Ovary (tissue), 9 donors: ENCODE measurements around the gene RABEPK. TPM values are rescaled to one million over a fixed set of nuclear protein-coding genes. Genes with fewer than 3 reads are reported as not detected.

ENCODE experiments used
- DNase-seq, 5 donors: peaks; one replicate each; pipeline ENCODE4 v3.0.0-alpha.2; 2019 to 2020
- H3K27ac ChIP-seq, 2 donors: fragments of 200-600 bp; one replicate each; pipeline versions ENCODE4 v1.5.1 to v1.8.0; 2019 to 2022
- H3K27me3 ChIP-seq: fragments of 200-600 bp; one replicate; pipeline ENCODE4 v1.8.0; 2022
- H3K36me3 ChIP-seq: fragments of 200-600 bp; sonication (generic); one replicate; pipeline ENCODE4 v1.5.1; 2019
- H3K4me1 ChIP-seq: one replicate; pipeline ENCODE4 v1.8.1; 2013; ENCODE audit warnings: mild to moderate bottlenecking, moderate library complexity; ENCODE audit not compliant: insufficient read depth
- H3K4me3 ChIP-seq: fragments of 200-600 bp; sonication (generic); one replicate; pipeline ENCODE4 v1.5.1; 2017
- H3K9me3 ChIP-seq, 2 donors: fragments of 200-600 bp in 1 of 2; sonication (generic) in 1 of 2; one replicate each; pipeline versions ENCODE4 v1.5.1 to v1.8.1; 2013 to 2019; ENCODE audit warnings: mild to moderate bottlenecking in 1 of 2, moderate library complexity in 1 of 2
- CTCF ChIP-seq, 3 donors: fragments of 450-650 bp in 2 of 3; fragments of 200-600 bp in 1 of 3; IDR thresholded peaks; one replicate each; pipeline versions ENCODE4 v1.5.1 to v1.8.0; 2016 to 2022; ENCODE audit warnings: antibody characterized with exemption in 3 of 3, mild to moderate bottlenecking in 1 of 3
- EP300 ChIP-seq: sonication (generic); formaldehyde crosslinking; IDR thresholded peaks from one replicate; pipeline ENCODE4 v1.6.1; 2017; ENCODE audit warnings: antibody characterized with exemption
- POLR2A ChIP-seq: fragments of 450-650 bp; IDR thresholded peaks from one replicate; pipeline ENCODE4 v1.6.1; 2017; ENCODE audit warnings: antibody characterized with exemption, mild to moderate bottlenecking, moderate library complexity
- WGBS, 3 donors: extraction: QIAGEN DNeasy Blood & Tissue Kit in 1 of 3; methylation state at CpG; one replicate each; pipeline versions ENCODE4 v1.1.5 to v1.1.7; 2013 to 2017; 5-methylcytosine and 5-hydroxymethylcytosine counted together
- intact Hi-C, 4 donors: fragments of 100-400 bp; cut with DNase I; formaldehyde crosslinking; loops; one replicate each; pipeline versions ENCODE4 v1.11.0 to v1.15.1; 2022 to 2023
- polyA plus RNA-seq, 2 donors: library from polyadenylated mRNA; stranded (reverse); fragments of 200-250 nt in 1 of 2; fragments of 350-450 nt in 1 of 2; fragmentation: Illumina TruSeq in 1 of 2; extraction: RNeasy Lipid Tissue Mini Kit (QIAGEN cat#74804) in 1 of 2; gene quantifications; one replicate each; pipeline ENCODE4 v1.2.3, GENCODE V29; 2013 to 2014
- total RNA-seq, 7 donors: library from RNA; depleted of rRNA in 2 of 7; stranded (reverse); fragments of >200 nt in 2 of 7; fragmentation: NEBNext Ultra II Directional in 3 of 7; extraction: Animal tissue kit (Norgen Biotek cat#: 25700) in 3 of 7; gene quantifications; one replicate each; pipeline versions ENCODE4 v1.1.0 to v1.2.4, GENCODE V29; 2016 to 2023
- donor health status: DM: no; HTN: no; CAD: no; lungs with moderate emphysema.
- donor health status: DM: no; HTN: no; CAD: no.
- donor health status: Bipolar disorder and iron deficiency.
- donor health status: DM: yes; HTN: yes; CAD: no.
- donor health status: DM: no; HTN: no; CAD: no.
- donor health status: DM: yes; HTN: yes; CAD: no.

RABEPK gene
- total and polyA plus RNA-seq, 9 donors: 7.7 to 24.4 (median 15.0) TPM

GRCh38 chr9:125269014-125269397, 68.7 kb downstream of the RABEPK start:
- no peak overlapping the region for H3K4me3 ChIP-seq
- intact Hi-C loops: no loop called here
- no peak for TF ChIP-seq POLR2A
- TF ChIP-seq CTCF (IDR thresholded peaks at IDR 0.05): no peak
- TF ChIP-seq EP300: no peak
- H3K9me3 ChIP-seq: no peaks in the 10 kb centered on the region
- DNase-seq: no peak
- peaks cover 7% of the 10 kb centered on the region for H3K4me1 ChIP-seq
- 84 to 100% (median 90%) methylated on average over 1 of the region's 1 CpG for WGBS, 3 donors
- no peaks in the 10 kb centered on the region for H3K36me3 ChIP-seq
- H3K27ac ChIP-seq: no peak overlapping the region
- H3K27me3 ChIP-seq: no peaks in the 10 kb centered on the region

GRCh38 chr9:125271081-125271480, 70.7 kb downstream of the RABEPK start:
- Histone ChIP-seq H3K27ac (no peak overlapping the region), H3K36me3 (no peaks in the 10 kb centered on the region), H3K4me1 (peaks cover 4% of the 10 kb centered on the region), H3K4me3 (no peak overlapping the region), H3K9me3 (no peaks in the 10 kb centered on the region), H3K27me3 (no peaks in the 10 kb centered on the region)
- intact Hi-C loops: no loop called here
- WGBS, 3 donors: 30 to 58% (median 49%) methylated on average over 5 of the region's 5 CpGs
- no peak for DNase-seq
- TF ChIP-seq POLR2A (no peak), CTCF (IDR thresholded peaks at IDR 0.05) (no peak), EP300 (no peak)

GRCh38 chr9:125272697-125273096, 72.4 kb downstream of the RABEPK start:
- no peaks in the 10 kb centered on the region for H3K27me3 ChIP-seq
- DNase-seq: no peak
- WGBS, 3 donors: 37 to 59% (median 39%) methylated on average over 3 of the region's 3 CpGs
- TF ChIP-seq EP300 (no peak), CTCF (IDR thresholded peaks at IDR 0.05) (no peak), POLR2A (no peak)
- intact Hi-C loops: no loop called here
- H3K36me3 ChIP-seq: no peaks in the 10 kb centered on the region
- no peaks in the 10 kb centered on the region for H3K9me3 ChIP-seq
- H3K4me1 ChIP-seq: peaks cover 6% of the 10 kb centered on the region
- H3K27ac ChIP-seq: no peak overlapping the region
- no peak overlapping the region for H3K4me3 ChIP-seq

- H3K27ac ChIP-seq: no peak overlapping the region
- TF ChIP-seq EP300: no peak
- H3K4me3 ChIP-seq: no peak overlapping the region
- DNase-seq: no peak
- intact Hi-C loops: no loop called here
- 83 to 93% (median 85%) methylated on average over 4 of the region's 4 CpGs for WGBS, 3 donors
- peaks cover 5% of the 10 kb centered on the region for H3K4me1 ChIP-seq
- no peaks in the 10 kb centered on the region for H3K9me3 ChIP-seq
- no peaks in the 10 kb centered on the region for H3K27me3 ChIP-seq
- H3K36me3 ChIP-seq: no peaks in the 10 kb centered on the region
These were observed 76.4 kb downstream of the RABEPK start for GRCh38 chr9:125276771-125277170.

- Histone ChIP-seq H3K27me3 (no peaks in the 10 kb centered on the region), H3K9me3 (no peaks in the 10 kb centered on the region), H3K4me3 (no peak overlapping the region), H3K4me1 (peaks cover 2% of the 10 kb centered on the region), H3K36me3 (no peaks in the 10 kb centered on the region), H3K27ac (no peak overlapping the region)
- intact Hi-C loops: no loop called here
- TF ChIP-seq POLR2A (no peak), EP300 (no peak), CTCF (IDR thresholded peaks at IDR 0.05) (no peak)
- DNase-seq: no peak
These were observed 77.1 kb downstream of the RABEPK start for GRCh38 chr9:125277411-125277810.
